Suprapubic skin (tissue), 4 donors: ENCODE data around the gene FLRT3. TPM values are rescaled to one million over a fixed set of nuclear protein-coding genes. Genes with fewer than 3 reads are reported as not detected.

Experiments used
- DNase-seq, 2 donors: peaks; one replicate each; pipeline ENCODE4 v3.0.0-alpha.2; 2019; ENCODE audit warnings: low spot score in 2 of 2
- H3K27ac ChIP-seq: fragments of 200-600 bp; sonication (generic); one replicate; pipeline ENCODE4 v1.5.1; 2019
- H3K27me3 ChIP-seq: fragments of 200-600 bp; sonication (generic); one replicate; pipeline ENCODE4 v1.5.1; 2019
- H3K36me3 ChIP-seq: fragments of 200-600 bp; sonication (generic); one replicate; pipeline ENCODE4 v1.5.1; 2019
- H3K4me1 ChIP-seq: fragments of 200-600 bp; sonication (generic); one replicate; pipeline ENCODE4 v1.5.1; 2019
- H3K4me3 ChIP-seq: fragments of 200-600 bp; sonication (generic); one replicate; pipeline ENCODE4 v1.5.1; 2019; ENCODE audit warnings: mild to moderate bottlenecking
- H3K9me3 ChIP-seq: fragments of 200-600 bp; sonication (generic); one replicate; pipeline ENCODE4 v1.5.1; 2019
- EP300 ChIP-seq: sonication (generic); formaldehyde crosslinking; IDR thresholded peaks from one replicate; pipeline ENCODE4 v1.6.1; 2017; ENCODE audit warnings: antibody characterized with exemption
- POLR2A ChIP-seq, 2 donors: fragments of 450-650 bp; IDR thresholded peaks; one replicate each; pipeline ENCODE4 v1.6.1; 2017; ENCODE audit warnings: antibody characterized with exemption in 2 of 2, mild to moderate bottlenecking in 2 of 2, moderate library complexity in 2 of 2
- POLR2AphosphoS5 ChIP-seq, 3 donors: sonication (generic); formaldehyde crosslinking; IDR thresholded peaks; one replicate each; pipeline ENCODE4 v1.6.1; 2017; ENCODE audit warnings: antibody characterized with exemption in 3 of 3
- WGBS: methylation state at CpG from one replicate; pipeline ENCODE4 v1.1.5; 2018; 5-methylcytosine and 5-hydroxymethylcytosine counted together
- total RNA-seq, 4 donors: library from RNA; depleted of rRNA; stranded (reverse); fragments of >200 nt; gene quantifications; one replicate each; pipeline ENCODE4 v1.1.0, GENCODE V29; 2016
- TF ChIP-seq, protein P1 (sequence below), 2 donors: fragments of 200-600 bp in 1 of 2; fragments of 450-650 bp in 1 of 2; sonication (generic) in 1 of 2; IDR thresholded peaks; one replicate each; pipeline ENCODE4 v1.5.1; 2016 to 2019; ENCODE audit warnings: antibody characterized with exemption in 2 of 2, mild to moderate bottlenecking in 1 of 2, moderate library complexity in 1 of 2

Gene FLRT3
- total RNA-seq, 4 donors from 2014 or later, result 10.1 to 36.6 (median 21.9) TPM

DNA sequence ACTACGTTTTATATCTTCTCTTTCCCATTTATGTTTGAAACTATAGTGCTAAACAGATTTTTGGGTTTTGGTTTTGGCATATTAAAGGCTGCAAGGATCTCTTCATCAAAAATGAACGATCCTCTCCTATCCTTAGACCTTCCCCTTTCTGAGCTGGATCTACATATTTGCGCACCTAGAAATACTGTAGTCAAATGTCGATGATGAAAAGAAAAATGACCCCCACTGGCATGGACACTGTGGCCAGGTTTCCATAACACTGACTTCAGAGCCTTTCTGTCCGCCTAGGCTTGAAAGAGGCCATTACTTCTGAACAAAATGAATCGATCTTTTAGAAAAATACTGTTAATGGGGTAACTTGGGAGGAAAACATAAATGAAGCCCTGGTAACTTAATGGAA lies 5.8 kb downstream of the FLRT3 start:
- H3K27me3 ChIP-seq, result no peaks in the 10 kb centered on the region
- TF ChIP-seq, protein P1, sequence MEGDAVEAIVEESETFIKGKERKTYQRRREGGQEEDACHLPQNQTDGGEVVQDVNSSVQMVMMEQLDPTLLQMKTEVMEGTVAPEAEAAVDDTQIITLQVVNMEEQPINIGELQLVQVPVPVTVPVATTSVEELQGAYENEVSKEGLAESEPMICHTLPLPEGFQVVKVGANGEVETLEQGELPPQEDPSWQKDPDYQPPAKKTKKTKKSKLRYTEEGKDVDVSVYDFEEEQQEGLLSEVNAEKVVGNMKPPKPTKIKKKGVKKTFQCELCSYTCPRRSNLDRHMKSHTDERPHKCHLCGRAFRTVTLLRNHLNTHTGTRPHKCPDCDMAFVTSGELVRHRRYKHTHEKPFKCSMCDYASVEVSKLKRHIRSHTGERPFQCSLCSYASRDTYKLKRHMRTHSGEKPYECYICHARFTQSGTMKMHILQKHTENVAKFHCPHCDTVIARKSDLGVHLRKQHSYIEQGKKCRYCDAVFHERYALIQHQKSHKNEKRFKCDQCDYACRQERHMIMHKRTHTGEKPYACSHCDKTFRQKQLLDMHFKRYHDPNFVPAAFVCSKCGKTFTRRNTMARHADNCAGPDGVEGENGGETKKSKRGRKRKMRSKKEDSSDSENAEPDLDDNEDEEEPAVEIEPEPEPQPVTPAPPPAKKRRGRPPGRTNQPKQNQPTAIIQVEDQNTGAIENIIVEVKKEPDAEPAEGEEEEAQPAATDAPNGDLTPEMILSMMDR (IDR thresholded peaks at IDR 0.05), result no peak
- no peak for TF ChIP-seq POLR2A (IDR thresholded peaks at IDR 0.05)
- TF ChIP-seq POLR2AphosphoS5 (IDR thresholded peaks at IDR 0.05), result no peak
- no peak for TF ChIP-seq EP300
- peaks cover 6% of the 10 kb centered on the region for H3K4me1 ChIP-seq
- H3K27ac ChIP-seq, result no peak overlapping the region
- DNase-seq, result no peak
- no peak overlapping the region for H3K4me3 ChIP-seq
- H3K9me3 ChIP-seq, result no peaks in the 10 kb centered on the region
- peaks cover 6% of the 10 kb centered on the region for H3K36me3 ChIP-seq
- WGBS, result 83% methylated on average over 6 of the region's 6 CpGs

DNA sequence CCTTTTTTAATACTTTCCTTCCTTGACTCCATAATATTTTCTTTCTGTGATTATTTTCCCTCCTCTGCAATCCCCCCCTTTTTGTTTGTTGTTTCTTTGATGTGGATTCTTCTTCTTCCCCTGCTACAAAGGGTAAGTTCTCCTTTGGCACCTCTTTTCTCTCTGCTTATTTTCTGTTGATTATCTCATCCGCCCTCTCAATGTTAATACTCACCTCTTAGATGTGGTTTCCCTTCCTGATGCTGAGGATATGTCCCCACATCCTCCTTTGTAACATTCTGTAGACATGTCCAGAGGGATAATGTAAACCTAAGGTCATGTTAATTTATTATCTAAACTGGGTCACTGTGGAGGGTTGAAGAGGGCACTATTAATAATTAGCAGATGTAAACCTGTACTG lies 17.7 kb downstream of the FLRT3 start:
- no peak overlapping the region for H3K4me3 ChIP-seq
- WGBS, result 77% methylated on average over 1 of the region's 1 CpG
- TF ChIP-seq POLR2AphosphoS5 (IDR thresholded peaks at IDR 0.05), result no peak
- TF ChIP-seq POLR2A (IDR thresholded peaks at IDR 0.05), result no peak
- TF ChIP-seq, protein P1 (IDR thresholded peaks at IDR 0.05), result no peak
- TF ChIP-seq EP300, result no peak
- no peaks in the 10 kb centered on the region for H3K4me1 ChIP-seq
- H3K27me3 ChIP-seq, result no peaks in the 10 kb centered on the region
- H3K9me3 ChIP-seq, result no peaks in the 10 kb centered on the region
- no peak for DNase-seq
- H3K27ac ChIP-seq, result no peak overlapping the region
- no peaks in the 10 kb centered on the region for H3K36me3 ChIP-seq

DNA sequence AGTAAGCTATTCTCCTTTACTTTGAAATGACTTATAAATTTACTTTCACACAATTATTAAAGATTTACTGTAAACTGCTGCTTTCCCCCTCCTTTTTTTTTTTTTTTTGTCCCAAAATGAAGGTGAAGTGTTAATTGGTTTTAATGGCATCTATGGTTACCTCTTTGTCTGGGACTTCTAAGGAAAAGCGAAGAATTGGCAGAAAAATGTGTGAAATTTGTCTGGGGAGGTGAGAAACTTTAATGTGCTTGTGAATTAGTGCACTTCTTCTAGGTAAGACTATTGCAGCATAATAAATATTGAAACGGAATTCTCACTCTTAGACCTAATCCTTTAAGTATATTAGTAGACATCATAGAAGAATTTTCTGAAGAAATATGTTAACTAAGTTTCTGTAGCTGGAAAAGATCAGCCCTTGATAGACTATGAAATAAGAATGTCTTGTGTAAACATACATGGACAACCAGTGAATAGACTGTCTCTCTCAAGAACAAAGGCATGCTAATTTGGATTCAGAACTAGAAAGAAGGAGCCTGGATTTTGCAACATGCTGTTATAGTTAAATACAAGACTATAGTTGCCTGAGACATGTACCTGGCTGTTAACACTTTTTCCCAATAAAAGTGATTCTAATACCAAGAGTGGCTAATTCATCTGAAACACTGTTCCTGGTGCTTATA lies 23.9 kb downstream of the FLRT3 start:
- Histone ChIP-seq H3K9me3 (no peaks in the 10 kb centered on the region), H3K27me3 (no peaks in the 10 kb centered on the region), H3K27ac (no peak overlapping the region), H3K4me1 (no peaks in the 10 kb centered on the region), H3K36me3 (no peaks in the 10 kb centered on the region), H3K4me3 (no peak overlapping the region)
- WGBS, result 85% methylated on average over 2 of the region's 2 CpGs
- no peak for TF ChIP-seq POLR2AphosphoS5 (IDR thresholded peaks at IDR 0.05)
- TF ChIP-seq, protein P1 (IDR thresholded peaks at IDR 0.05), result no peak
- TF ChIP-seq EP300, result no peak
- TF ChIP-seq POLR2A (IDR thresholded peaks at IDR 0.05), result no peak
- DNase-seq, result no peak

DNA sequence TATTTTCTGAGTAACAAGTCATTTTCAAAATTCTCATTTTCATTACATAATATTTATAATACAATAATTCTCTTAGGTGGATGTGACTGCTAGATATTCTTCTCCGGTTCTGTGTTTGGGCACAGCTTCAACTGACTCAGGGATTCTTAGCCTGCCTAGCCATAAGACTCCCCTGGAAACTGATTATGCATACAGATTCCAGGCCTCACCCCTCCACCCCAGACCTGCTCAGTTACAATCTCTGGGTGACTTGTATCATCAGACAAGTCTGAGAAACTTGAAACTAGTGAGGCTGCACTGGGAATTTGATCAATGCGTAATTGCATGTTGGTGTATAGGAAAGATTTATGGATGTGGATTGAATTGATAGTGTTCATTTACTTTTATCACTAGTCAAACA lies 25.4 kb downstream of the FLRT3 start:
- DNase-seq, result no peak
- WGBS, result 96% methylated on average over 2 of the region's 2 CpGs

DNA sequence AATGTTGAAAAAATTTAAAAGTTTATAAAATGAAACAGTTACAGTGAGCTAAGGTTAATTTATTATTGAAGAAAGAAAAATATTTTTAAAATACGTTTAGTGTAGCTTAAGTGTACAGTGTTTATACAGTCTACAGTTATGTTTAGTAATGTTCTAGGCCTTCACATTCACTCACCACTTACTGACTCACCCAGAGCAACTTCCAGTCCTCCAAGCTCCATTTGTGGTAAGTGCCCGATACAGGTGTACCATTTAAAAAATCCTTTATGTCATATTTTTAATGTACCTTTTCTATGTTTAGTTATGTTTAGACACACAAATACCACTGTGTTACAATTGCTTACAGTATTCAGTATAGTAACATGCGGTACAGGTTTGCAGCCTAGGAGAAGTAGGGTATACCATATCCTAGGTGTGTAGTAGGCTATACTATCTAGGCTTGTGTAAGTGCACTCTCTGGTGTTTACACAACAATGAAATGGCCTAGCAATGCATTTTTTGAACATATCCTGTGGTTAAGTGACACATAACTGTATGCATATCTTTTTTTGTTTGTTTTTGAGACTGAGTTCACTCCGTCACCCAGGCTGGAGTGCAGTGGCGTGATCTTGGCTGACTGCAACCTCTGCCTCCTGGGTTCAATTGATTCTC lies 26.3 kb downstream of the FLRT3 start:
- no peak overlapping the region for H3K4me3 ChIP-seq
- H3K9me3 ChIP-seq, result no peaks in the 10 kb centered on the region
- TF ChIP-seq POLR2AphosphoS5 (IDR thresholded peaks at IDR 0.05) (no peak), EP300 (no peak), POLR2A (IDR thresholded peaks at IDR 0.05) (no peak)
- TF ChIP-seq, protein P1 (IDR thresholded peaks at IDR 0.05), result no peak
- H3K4me1 ChIP-seq, result no peaks in the 10 kb centered on the region
- 92% methylated on average over 5 of the region's 5 CpGs for WGBS
- DNase-seq, result no peak
- no peaks in the 10 kb centered on the region for H3K36me3 ChIP-seq
- no peak overlapping the region for H3K27ac ChIP-seq
- no peaks in the 10 kb centered on the region for H3K27me3 ChIP-seq

More for the DNA sequence above, 25.4 kb downstream of the FLRT3 start:
- Histone ChIP-seq H3K27me3 (no peaks in the 10 kb centered on the region), H3K4me1 (no peaks in the 10 kb centered on the region), H3K27ac (no peak overlapping the region), H3K9me3 (no peaks in the 10 kb centered on the region), H3K4me3 (no peak overlapping the region), H3K36me3 (no peaks in the 10 kb centered on the region)
- TF ChIP-seq EP300, result no peak
